ENCODE data around the gene TRMT10B.

Gene TRMT10B

GRCh38 chr9:37775216-37775919 is 21.8 kb downstream of the TRMT10B start:
- H3K27ac Mint-ChIP-seq: no peak overlapping the region

GRCh38 chr9:37776328-37776727 is 22.7 kb downstream of the TRMT10B start:
- no peaks in the 10 kb centered on the region for H3K9me3 Mint-ChIP-seq
- H3K4me1 Mint-ChIP-seq: peaks cover 2% of the 10 kb centered on the region
- no peak overlapping the region for H3K27ac Mint-ChIP-seq
- ATAC-seq: no peak
- no peaks in the 10 kb centered on the region for H3K27me3 Mint-ChIP-seq
- H3K4me3 Mint-ChIP-seq: no peak overlapping the region
- peaks cover 42% of the 10 kb centered on the region for H3K36me3 Mint-ChIP-seq

More at GRCh38 chr9:37775216-37775919, 21.8 kb downstream of the TRMT10B start:
- Mint-ChIP-seq H3K27me3 (no peaks in the 10 kb centered on the region), H3K9me3 (no peaks in the 10 kb centered on the region), H3K36me3 (peaks cover 42% of the 10 kb centered on the region), H3K4me3 (no peak overlapping the region), H3K4me1 (no peaks in the 10 kb centered on the region)
- ATAC-seq: no peak

- Mint-ChIP-seq H3K27ac (no peak overlapping the region), H3K9me3 (no peaks in the 10 kb centered on the region), H3K4me3 (no peak overlapping the region), H3K27me3 (no peaks in the 10 kb centered on the region), H3K4me1 (peaks cover 23% of the 10 kb centered on the region), H3K36me3 (peaks cover 57% of the 10 kb centered on the region)
- ATAC-seq: no peak
These were observed 24.9 kb downstream of the TRMT10B start for GRCh38 chr9:37778534-37778933.

GRCh38 chr9:37784291-37784615 is 30.6 kb downstream of the TRMT10B start:
- no peaks in the 10 kb centered on the region for H3K9me3 Mint-ChIP-seq
- no peak for ATAC-seq
- peak overlapping the region; percentile 99 for H3K27ac Mint-ChIP-seq
- peak overlapping the region; percentile 94 for H3K4me3 Mint-ChIP-seq
- peaks cover 30% of the 10 kb centered on the region for H3K4me1 Mint-ChIP-seq
- no peaks in the 10 kb centered on the region for H3K27me3 Mint-ChIP-seq
- H3K36me3 Mint-ChIP-seq: peaks cover 27% of the 10 kb centered on the region

GRCh38 chr9:37784616-37785483 is 31.2 kb downstream of the TRMT10B start, which contains the start of gene EXOSC3:
EXOSC3 (minus strand) TSS chr9:37785064; CDS start chr9:37785044, 20 bp downstream.
- Mint-ChIP-seq H3K4me3 (peak within 1 kb of the TSS; percentile 94), H3K36me3 (peaks cover 27% of the 10 kb centered on the region)

GRCh38 chr9:37787059-37787458 is 33.5 kb downstream of the TRMT10B start:
- Mint-ChIP-seq H3K4me1 (peaks cover 20% of the 10 kb centered on the region), H3K4me3 (no peak overlapping the region), H3K27ac (no peak overlapping the region), H3K9me3 (no peaks in the 10 kb centered on the region), H3K27me3 (no peaks in the 10 kb centered on the region), H3K36me3 (peaks cover 17% of the 10 kb centered on the region)
- ATAC-seq: no peak

More at GRCh38 chr9:37784616-37785483, 31.2 kb downstream of the TRMT10B start, which contains the start of gene EXOSC3:
- Mint-ChIP-seq H3K27ac (peak within 1 kb of the TSS; percentile 99), H3K9me3 (no peaks in the 10 kb centered on the region), H3K4me1 (peaks cover 30% of the 10 kb centered on the region), H3K27me3 (no peaks in the 10 kb centered on the region)
- ATAC-seq: peak; percentile 94

GRCh38 chr9:37788332-37788731 is 34.7 kb downstream of the TRMT10B start:
- no peaks in the 10 kb centered on the region for H3K9me3 Mint-ChIP-seq
- H3K27ac Mint-ChIP-seq: no peak overlapping the region
- peaks cover 7% of the 10 kb centered on the region for H3K4me1 Mint-ChIP-seq
- peaks cover 7% of the 10 kb centered on the region for H3K36me3 Mint-ChIP-seq
- no peak overlapping the region for H3K4me3 Mint-ChIP-seq
- no peaks in the 10 kb centered on the region for H3K27me3 Mint-ChIP-seq
- ATAC-seq: no peak

GRCh38 chr9:37790096-37790495 is 36.5 kb downstream of the TRMT10B start:
- Mint-ChIP-seq H3K4me1 (no peaks in the 10 kb centered on the region), H3K4me3 (no peak overlapping the region), H3K27me3 (no peaks in the 10 kb centered on the region), H3K36me3 (peaks cover 7% of the 10 kb centered on the region), H3K9me3 (no peaks in the 10 kb centered on the region), H3K27ac (no peak overlapping the region)
- ATAC-seq: no peak

GRCh38 chr9:37792122-37792521 is 38.5 kb downstream of the TRMT10B start:
- Mint-ChIP-seq H3K36me3 (peaks cover 14% of the 10 kb centered on the region), H3K4me1 (no peaks in the 10 kb centered on the region), H3K27me3 (no peaks in the 10 kb centered on the region), H3K9me3 (no peaks in the 10 kb centered on the region), H3K27ac (no peak overlapping the region), H3K4me3 (no peak overlapping the region)
- ATAC-seq: no peak

- Mint-ChIP-seq H3K4me1 (peaks cover 15% of the 10 kb centered on the region), H3K27me3 (no peaks in the 10 kb centered on the region), H3K4me3 (no peak overlapping the region), H3K27ac (no peak overlapping the region), H3K9me3 (no peaks in the 10 kb centered on the region), H3K36me3 (peaks cover 16% of the 10 kb centered on the region)
- no peak for ATAC-seq
These were observed 42.6 kb downstream of the TRMT10B start for GRCh38 chr9:37796232-37796631.

GRCh38 chr9:37798677-37799076 is 45.1 kb downstream of the TRMT10B start:
- Mint-ChIP-seq H3K27me3 (no peaks in the 10 kb centered on the region), H3K4me3 (no peak overlapping the region), H3K27ac (no peak overlapping the region), H3K36me3 (peaks cover 14% of the 10 kb centered on the region), H3K9me3 (no peaks in the 10 kb centered on the region), H3K4me1 (peaks cover 31% of the 10 kb centered on the region)
- ATAC-seq: no peak

- Mint-ChIP-seq H3K9me3 (no peaks in the 10 kb centered on the region), H3K36me3 (peaks cover 20% of the 10 kb centered on the region), H3K4me1 (peaks cover 45% of the 10 kb centered on the region), H3K4me3 (peak within 1 kb of the TSS; percentile 95), H3K27ac (peak within 1 kb of the TSS; percentile 90), H3K27me3 (no peaks in the 10 kb centered on the region)
- peak; percentile 96 for ATAC-seq
These were observed 47.2 kb downstream of the TRMT10B start, which contains the start of gene DCAF10 for GRCh38 chr9:37800631-37801286. DCAF10 (plus strand) TSS chr9:37800797; CDS start chr9:37800867, 70 bp downstream.

GRCh38 chr9:37801287-37801850 is 47.8 kb downstream of the TRMT10B start:
- Mint-ChIP-seq H3K4me3 (peak overlapping the region; percentile 95), H3K36me3 (peaks cover 20% of the 10 kb centered on the region)

GRCh38 chr9:37801959-37802711 is 48.5 kb downstream of the TRMT10B start:
- H3K27ac Mint-ChIP-seq: peak overlapping the region; percentile 90

More at GRCh38 chr9:37801287-37801850, 47.8 kb downstream of the TRMT10B start:
- Mint-ChIP-seq H3K4me1 (peaks cover 47% of the 10 kb centered on the region), H3K27me3 (no peaks in the 10 kb centered on the region), H3K9me3 (no peaks in the 10 kb centered on the region), H3K27ac (peak overlapping the region; percentile 90)
- peak; percentile 61 for ATAC-seq

More at GRCh38 chr9:37801959-37802711, 48.5 kb downstream of the TRMT10B start:
- Mint-ChIP-seq H3K27me3 (no peaks in the 10 kb centered on the region), H3K9me3 (no peaks in the 10 kb centered on the region), H3K4me1 (peaks cover 50% of the 10 kb centered on the region), H3K36me3 (peaks cover 14% of the 10 kb centered on the region), H3K4me3 (peak overlapping the region; percentile 95)
- no peak for ATAC-seq

Measured in stimulated activated memory B cell treated with anti-CD40 and anti-IgM and Interleukin-4, amounts not matched to agents 10 μg/mL and 1 μg/mL and 100 μg/mL, for 72 hours (primary cell).